ENCODE measurements around the gene TSHZ1.

The TSHZ1 gene

DNA sequence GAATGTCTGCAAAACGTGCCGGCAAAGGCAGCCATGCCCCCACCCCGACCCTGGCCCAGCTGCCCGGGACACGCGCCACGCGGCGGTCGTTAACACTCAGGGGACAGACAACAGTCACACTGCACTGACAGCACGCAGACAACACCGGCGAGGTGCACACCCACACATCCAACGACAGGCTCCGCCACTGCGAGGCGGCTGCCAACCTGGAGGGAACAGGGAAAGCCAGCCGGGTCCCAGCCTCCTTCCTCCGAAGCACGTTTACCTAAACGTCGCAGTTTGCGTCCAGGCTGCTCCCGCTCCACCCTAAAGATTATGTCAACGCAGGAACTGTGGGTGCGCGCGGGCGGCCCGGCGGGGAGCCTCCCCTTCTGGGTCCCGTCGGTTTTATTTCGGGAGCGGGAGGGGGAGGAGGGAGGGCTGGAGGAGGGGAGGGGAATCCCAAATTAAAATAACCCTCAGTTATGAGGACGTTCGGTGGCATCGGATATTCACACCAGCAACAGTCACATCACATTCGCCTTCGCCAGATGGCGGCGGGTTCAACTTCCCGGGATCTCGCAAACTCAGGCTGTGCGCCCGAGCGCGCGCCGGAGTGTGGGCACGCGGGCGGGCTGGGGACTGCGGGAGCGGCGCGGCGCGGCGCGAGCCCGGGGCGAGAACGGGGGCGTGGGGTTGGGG is 2.3 kb upstream of the TSHZ1 start:
- peak; percentile 58 for DNase-seq

DNA sequence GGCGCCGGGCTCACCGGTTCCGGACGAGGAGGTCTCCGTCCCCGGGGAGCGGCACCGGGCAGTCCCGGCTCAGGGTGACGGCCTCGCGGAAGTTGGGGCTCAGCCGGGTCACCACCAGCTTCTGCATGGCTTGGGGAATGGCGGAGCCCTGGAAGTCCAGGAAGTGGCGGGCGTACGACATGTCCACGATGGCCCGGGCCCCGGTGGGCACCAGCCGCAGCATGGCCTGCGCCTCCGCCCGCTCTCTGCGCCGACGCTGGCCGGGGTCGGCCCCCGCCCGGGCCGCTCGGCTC is 1.8 kb upstream of the TSHZ1 start:
- no peak for DNase-seq

DNA sequence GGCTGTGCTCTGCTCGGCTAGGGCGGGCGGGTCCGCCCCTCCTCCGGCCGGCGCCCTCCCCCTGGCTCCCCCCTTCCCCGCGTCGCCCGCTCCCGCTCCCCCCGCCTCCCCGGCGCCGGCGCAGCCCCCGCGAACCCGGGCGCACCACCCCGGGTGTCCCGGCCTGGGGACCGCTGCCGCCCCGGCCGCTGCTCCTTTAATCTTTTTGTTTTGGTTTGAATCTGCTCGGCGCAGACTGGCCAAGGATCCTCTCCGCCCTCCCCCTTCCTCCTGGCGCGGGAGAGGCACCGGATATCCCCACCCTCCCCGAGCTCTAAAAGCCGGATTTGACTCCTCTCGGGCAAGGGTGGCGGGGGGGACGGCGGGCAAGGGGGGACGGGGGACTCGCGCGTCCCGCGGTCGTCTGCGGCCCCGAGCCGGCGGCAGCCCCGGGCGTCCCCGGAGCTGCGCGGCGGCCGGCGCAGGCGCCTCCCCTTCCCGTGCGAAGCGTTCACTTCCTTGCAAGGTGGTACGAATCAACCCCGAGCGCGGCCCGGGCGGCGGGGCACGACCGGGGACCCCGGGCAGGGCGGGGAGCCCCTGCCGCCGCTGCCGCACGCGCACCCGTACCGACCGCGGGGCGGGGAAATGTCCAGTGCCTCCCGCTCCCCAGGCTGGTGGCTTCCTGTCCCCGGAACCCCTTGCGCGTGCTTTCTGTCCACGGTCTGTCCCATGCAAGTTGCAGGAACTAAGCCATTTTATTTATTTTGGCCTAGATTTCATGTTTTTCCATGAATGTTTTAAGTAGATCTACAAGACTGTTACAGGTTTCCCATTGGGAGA is 1.3 kb upstream of the TSHZ1 start, which contains the start of gene PTGR3:
Gene PTGR3, minus strand, starts transcription at position 11 of the 822 bp plus-strand sequence. CDS start 81 bp downstream, outside the sequence.
- DNase-seq, result peak; percentile 92

DNA sequence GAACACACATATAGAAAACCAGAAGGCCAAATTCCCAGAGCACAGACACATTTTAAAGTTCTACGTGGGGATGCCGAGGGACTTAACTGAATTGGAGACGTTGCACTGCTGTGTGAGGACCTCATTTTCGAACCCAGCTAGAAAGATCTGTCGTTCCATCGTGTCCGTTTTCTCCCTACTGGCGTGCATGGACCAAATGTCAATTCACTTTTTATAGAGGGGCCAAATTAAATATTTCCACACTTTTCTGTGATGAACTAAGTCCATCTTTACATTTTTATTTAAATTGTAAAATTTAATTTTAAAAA is 692 bp upstream of the TSHZ1 start:
- DNase-seq, result no peak

DNA sequence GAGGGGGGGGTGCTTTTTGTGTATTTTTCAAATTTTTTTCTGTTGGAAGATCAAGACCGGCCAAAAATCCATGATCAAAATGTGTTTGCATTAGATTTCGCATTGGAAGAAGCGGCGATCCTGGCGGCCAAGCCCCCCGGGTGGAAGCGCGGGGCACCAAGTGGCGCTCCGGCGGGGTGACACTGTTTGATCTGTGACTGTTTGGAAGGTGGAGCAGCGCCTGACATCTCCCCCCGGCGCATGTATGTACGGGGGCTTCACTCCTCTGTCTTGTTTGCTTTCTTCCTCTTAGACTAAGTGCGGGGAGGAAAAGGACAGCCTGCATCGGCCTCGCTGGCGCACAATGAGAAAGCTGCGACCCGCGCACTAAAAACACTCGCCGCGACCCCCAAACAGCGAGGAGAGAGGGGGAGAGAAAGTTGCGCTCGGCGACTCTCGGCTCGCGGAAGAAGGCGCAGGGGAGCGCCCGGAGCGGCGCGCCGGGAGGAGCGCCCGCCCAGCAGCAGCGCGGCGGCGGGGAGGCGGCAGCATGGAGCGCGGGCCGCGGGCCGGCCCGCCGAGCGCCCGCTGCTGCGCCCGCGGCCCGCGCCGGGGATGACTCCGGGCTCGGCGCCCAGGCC is 515 bp downstream of the TSHZ1 start:
- peak; percentile 70 for DNase-seq

DNA sequence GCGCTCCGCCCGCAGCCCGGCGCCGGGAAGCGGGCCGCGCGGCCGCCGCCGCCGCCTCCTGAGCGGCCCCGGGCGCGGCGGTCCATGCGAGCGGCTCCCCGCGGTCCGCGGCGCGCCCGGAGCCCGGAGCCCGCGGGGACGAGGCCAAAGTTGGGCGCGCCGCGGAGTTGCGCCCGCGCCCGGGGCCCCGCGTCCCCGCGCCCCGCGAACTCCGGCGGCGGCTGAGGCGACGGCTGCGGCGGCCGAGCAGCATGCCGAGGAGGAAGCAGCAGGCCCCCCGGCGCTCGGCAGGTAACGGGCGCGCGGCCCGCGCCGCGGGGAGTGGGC is 992 bp downstream of the TSHZ1 start:
- no peak for DNase-seq

DNA sequence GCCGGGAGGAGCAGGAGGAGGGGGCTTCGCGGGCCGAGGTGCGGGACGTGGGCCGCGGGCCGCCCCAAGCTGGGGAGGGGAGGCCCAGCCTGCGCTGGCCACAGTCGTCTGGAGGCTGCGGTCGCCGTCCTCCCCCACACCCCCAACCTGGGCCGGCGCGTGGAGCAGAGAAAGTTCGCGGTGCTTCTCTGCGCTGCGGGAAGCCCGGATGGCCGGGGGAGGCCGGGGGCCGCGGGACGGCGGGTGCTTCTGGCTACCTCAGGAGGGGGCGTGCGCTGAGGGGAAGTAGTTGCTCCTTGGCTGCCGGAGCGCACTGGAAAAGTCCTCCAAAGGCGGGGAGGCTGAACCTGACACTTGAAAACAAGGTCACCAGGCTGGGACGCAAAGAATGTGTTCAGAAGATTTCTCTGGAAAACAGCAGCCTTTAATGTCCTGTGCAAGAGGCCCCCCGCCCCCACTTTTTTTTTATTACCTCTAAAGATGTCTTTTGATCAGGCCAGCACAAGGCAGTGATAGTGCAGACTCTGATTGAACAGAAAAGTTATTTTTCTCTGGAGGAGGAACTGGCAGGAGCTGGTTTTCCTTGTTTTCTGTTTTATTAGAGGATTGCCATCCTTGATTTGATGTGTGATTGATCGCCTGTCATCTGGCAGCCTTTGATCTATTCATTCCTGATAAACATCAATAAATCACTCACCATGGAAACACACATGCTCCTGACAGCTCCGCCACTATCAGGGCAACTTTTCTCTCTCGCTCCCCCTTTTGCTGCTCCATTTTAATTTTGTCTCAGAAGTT is 1.6 kb downstream of the TSHZ1 start:
- DNase-seq, result peak; percentile 68

DNA sequence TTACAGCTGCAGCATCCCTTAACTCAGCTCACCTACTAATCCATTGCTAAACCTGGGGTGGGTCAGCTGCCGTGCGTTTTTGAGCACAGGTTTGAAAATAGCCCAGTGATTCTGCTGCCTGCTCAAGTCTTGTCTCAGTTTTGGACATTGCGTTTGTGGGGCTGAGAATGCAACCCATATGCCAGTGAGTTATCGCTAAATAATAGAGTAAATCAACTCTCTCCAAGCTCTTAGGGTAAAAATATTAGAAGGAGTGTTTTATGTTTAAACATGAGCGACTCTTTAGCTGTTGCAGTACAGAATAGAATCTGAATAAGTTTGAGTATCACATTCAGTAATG is 2.1 kb downstream of the TSHZ1 start:
- DNase-seq, result no peak

DNA sequence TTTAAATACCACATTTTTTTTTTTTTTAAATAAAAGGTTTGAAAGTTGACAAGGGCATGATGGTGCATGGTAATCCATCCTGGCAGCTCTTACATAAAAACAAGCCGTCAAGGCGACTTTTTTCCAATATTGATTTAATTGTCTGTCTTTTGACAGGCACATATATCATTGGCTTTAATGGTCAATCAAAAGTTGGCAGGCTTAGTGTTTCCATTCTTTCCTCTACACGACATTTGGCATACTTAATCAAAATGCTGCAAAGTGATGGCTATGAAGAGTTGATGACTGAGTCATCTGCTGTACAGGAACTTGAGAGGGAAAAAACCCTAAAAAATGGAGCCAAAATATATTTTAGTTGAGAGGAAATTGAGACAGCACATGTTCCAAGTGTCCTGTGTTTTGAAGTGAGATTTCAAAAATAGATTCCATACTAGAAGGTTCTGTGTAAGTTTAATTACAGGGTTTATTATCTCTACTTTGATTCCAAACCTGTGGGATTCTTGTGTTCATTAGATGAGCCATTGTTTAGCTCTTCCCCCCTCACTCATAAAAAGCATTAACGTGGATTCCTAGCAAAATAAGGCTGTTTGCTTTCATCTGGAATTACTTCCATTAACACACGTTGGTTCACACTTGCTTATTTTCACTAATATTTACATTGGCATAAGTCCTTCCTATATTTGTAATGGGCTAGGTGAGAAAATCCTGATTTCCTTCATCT is 3.2 kb downstream of the TSHZ1 start:
- DNase-seq, result no peak

DNA sequence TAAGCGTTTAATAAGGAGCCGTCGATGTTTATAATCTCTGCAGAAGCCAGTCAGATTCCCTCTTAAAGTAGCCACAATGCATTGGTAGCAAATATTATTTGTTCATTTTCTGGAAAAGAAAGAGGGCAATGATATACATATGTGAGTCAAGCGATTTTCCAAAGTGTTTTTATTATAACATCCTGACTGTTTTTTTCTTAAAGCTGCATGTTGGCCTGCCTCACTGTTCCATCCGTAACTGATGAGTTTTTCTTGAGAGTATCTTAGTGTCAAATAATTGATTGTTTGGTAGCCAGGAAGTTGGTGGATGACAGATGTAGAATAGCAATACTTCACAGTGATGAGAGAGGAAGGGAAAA is 3.7 kb downstream of the TSHZ1 start:
- DNase-seq, result no peak

DNA sequence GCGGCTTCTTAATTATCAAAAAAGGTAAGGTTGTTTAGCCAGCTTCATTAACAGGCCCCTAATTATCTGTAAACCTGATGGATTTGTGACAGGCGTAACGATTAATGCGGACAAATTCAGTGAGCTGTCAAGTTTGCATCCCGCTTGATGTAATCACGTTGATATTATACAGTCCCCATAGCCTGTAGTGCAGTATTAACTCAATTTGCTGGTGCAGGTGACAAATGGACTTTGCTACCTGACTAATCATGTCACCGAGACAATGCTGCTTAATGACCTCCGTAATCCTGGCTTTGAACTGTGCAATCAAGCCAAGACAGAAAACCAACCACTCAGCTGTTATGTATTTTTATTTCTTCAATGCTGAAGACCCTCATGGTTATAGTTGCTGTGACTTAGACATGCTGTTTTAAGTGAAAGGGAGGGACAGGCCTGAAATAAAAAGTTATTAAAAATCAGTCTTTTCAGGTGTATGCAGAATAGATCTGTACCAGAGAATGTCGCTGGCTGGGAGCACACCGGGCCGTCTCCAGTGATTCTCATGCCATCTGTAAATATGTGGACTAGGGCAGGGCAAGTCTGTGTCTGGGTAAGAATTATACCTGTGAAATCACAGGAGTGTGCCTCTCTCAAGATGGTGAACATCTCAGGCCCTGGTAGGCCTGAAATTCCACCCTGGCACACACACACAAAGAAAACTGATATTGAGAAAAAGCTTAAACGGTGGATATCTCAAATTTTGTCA is 4.3 kb downstream of the TSHZ1 start:
- no peak for DNase-seq

DNA sequence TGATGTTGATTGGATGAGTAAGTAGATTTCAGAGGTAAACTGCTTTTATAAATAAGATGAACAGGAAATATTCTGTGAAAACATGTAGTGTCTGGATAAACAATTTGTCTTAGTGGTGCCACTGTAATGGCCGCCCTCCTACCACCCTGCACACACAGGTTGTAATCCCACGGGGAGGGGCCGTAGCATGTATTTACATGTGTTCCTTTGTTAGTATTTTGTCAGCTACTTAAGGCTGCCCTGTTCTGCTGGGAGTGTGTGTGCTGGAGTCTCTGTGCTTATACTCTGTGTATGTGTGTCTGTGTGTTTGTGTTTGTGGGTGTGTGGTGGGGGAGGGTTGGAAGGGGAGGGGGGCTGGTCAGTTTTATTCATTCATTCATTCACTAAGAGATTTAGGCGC is 5.1 kb downstream of the TSHZ1 start:
- DNase-seq, result no peak

DNA sequence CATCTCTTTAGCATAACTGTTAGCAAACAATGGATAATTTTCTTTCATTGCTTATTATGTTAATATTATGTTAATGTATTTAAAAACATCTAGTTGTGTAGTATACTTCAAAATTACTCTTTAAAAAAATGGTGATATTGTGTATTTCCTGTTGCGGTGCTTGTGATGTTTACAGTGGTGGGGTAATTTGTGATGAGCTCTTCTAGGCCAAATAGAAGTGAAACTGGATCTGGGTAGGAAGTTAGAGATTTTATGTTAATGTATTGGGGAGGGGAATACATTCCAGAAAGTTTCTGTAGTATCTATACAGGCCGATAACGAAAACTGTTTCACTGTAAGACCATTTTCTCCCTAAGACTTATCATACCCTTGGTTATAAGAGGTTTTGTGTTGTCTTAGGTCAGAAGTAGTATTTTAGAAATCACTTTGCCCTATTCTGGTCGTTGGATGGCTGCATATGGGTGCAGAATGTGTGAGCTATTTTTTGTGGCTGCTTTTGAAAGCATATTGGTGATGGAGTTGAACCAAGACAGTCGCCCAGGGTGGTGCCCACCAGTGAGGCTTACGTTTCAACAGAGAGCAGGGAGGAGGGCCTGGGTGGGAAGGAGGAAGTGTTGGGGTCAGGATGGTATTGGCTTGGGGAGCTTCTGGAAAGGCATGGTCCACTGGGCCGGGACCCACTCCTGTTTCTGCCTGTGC is 5.8 kb downstream of the TSHZ1 start:
- DNase-seq, result no peak

DNA sequence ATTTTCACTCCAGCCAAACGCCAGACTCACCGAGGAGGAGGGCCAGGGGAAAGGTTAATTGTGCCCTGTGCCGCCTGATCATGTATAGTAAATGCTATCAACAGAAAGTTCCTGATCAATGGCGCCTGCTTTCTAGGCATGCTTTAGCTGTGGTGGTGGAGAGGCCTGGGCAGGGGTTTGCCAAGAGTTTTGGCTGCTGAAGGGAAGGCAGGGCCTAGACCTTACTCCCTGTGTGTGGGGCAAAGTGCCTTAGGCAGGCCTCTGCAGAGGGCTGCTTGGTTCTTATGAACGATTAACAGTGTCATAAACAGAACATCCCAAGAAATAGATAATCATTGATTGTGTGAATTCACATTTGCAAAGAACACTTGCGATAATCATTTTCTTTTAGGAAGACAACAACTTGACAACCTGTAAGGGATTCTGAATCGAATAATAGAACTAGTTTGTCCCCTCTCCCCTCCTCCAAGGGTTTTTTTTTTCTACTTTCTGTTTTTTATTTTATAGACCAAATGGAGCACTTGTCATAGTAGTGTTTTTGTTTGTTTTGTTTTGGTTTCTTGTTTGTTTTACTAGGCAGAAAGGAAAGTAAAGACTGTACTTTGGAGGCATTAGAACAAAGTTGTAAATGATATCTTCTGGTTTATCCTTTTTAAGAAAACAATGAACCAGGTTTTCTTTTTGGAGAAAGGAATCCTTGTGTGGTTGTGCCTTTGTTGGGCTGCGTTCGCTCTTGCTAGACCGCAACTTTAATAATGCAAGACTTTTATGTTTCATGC is 6.5 kb downstream of the TSHZ1 start:
- DNase-seq, result no peak

DNA sequence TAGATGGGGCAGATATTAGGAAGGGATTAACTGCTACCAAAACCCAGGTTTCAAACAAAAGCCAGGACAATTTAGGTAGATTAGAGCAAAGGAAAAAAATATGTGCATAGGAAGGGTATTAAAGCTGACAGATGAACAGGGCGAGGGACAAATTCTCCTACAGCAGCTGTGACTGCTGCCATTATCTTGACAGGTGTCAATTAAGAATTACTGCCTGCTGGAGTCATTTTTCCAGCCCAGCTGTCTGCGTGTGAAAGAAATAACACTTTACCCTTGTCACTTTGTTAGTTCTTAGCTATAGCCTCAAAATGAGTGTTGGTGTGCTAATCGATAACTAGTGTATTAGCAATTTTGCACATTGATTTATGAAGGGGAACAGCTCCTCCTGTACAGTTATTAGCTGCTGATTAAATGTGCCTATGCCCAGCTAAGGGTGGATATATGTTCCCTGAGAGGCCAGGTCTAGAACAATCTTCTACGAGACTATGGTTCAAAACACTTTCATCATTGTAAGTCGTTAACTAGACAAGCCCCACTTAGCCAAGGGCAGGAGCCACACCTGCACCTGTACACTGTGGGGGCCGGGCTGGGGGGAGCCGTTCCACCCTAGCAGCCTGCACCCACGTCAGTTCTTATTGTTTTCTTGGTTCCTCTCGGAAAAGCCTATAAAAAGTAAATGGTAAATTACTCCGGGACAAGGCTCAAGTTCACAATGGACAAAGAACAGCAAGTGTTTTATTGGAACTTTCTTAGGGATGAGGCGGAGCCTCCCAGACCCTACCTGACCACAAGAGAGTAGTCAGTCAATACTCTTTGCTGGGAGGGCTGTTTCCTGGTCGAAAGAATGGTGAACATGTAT is 7.7 kb downstream of the TSHZ1 start:
- peak; percentile 51 for DNase-seq

DNA sequence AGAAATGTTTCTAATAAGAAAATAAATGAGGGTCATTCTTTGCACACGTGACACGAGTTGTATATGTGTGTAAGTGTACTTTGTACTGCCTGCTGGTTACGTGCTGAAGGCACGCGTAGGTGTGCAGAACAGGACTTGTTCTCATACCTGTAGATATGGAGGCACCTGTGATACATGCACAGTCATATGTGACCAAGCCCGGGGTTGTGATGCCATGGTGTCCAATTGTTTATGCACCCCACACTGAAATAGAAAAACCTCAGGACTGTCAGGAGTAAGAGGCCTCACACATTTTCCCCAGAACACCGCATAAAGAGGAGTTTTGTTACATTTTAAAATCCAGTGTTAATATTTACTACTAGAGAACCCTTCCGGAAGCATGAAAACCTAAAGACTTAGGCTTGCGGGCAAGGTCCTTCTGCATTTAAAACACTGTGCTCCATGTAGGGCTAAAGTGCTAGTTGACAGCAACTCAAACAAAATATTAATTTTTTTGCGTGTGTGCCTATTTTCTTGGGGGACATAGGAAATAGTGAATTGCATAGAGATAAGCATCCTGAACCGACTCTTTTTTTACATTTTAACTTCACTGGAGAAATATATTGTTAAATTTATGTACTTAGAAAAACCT is 9.3 kb downstream of the TSHZ1 start:
- no peak for DNase-seq

DNA sequence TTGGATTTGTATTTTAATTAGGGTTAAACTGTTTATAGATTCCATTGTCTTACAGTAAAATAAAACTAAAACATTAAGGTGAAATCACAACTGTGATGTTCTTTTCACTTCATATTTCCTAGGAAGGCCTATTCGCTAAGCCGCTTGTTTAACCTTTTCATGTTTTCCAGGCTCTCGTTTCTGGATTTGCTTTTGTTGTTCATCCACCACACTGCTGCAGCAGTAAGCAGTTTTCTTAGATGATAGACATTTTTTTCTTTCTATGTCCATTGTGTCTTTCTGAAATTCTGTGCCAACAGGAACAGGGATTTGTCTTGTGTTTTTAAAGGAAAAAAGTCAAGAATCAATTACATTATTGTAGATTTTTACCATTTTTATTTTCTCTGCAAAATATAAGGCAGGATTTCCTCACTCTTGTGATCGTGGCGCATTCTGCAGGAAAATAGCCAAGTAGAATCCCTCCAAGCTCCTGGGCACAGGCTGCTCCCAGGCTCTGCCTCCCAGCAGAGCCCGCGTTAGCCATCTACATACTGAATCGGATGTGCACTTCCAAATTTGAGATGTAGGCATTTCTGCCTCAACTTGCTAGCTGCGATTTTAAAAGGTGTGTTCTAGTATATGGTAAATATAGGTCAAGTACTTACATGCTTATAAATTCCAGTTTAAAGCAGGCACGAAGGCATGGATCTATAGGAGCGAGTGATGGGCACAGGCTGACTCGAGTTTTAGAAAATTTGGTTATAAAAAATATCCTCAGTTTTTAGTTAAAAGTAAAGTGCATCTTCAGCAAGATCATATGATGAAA is 10.2 kb downstream of the TSHZ1 start:
- DNase-seq, result no peak

DNA sequence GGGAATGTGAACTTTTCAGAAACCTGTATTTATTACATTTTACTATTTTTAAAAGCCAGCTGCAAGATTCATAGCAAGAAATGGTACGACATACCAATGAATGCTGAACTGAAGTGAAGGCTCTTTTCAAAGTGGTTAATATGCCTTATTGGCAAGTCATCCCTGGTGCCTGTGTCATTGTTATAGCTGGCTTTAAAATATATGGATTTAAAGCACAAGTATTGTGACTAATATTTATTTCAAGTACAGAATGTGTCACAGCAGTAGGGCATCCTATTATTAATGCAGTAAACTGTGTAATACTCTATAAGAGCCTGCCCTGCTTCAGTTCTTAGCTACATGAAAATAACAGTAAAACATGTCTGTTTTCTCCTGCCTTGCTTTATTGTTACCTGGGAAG is 10.8 kb downstream of the TSHZ1 start:
- DNase-seq, result no peak

DNA sequence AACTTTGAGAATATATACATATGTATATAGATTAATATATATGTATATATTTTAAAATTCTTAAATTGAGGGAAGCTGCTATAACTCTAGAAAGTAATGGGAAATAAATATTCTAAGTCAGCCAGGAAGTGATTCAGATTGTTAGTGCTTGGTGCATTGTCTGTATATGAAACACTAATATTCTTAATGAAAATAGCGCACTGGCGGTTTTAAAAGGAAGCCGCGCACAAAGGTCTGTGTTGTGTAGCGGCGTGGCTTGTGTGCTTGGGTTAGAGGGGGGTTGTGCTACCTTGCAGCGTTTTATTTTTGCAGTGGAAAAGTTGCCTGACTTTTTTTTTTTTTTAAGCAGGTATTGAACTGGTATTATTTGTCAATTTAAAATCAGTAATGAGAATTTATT is 11.3 kb downstream of the TSHZ1 start:
- no peak for DNase-seq

Measured in NCI-H510A treated with DMSO at 0.1 percent for 48 hours (cell line).